NOMO-1 treated with DMSO at 0.1 percent for 48 hours (cell line): ENCODE data around the gene DNAJC3.
"Not testable (repeated sequence)": the region's sequence is repeated elsewhere in the genome, so short reads cannot be mapped to it uniquely, and the experiment has no call there.

Experiments used
- DNase-seq: peaks from one replicate; lab custom pipeline; 2025; ENCODE audit not compliant: unreplicated experiment; lab: John Stamatoyannopoulos, UW

The DNAJC3 gene

DNA sequence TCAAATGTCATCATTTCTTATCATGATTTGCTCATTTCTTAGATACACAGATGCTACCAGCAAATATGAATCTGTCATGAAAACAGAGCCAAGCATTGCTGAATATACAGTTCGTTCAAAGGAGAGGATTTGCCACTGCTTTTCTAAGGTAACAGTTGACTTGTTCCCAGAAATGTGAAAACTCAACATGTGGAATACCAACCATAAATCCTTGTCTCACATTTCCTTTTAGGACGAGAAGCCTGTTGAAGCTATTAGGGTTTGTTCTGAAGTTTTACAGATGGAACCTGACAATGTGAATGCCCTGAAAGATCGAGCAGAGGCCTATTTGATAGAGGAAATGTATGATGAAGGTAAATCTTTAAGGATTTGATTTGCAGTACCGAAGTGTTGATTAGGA, 86.7 kb downstream of the DNAJC3 start:
- no peak for DNase-seq

- DNase-seq: no peak
Measured at GRCh38 chr13:95771905-95772304, 95.0 kb downstream of the DNAJC3 start.

DNA sequence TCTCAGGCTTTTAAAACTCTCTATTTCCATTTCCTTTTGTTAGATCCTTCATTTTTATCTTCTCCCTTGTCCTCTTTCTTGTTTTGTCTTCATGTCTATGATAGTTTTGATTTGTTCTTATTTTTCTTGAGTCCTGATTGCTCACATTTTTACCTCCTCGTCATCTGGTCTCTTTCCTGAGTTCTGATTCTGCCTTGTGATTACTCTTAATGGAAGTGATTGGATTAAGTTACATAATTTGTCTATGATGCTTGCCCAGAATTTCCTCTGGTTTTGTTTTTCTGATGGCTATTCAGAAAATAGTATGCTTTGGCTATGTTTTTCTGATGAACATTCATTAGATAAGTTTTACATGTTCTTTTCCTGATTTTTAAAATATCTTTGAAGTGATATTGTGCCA, 102.6 kb downstream of the DNAJC3 start:
- no peak for DNase-seq

- DNase-seq: no peak
Measured at GRCh38 chr13:95781016-95781415, 104.1 kb downstream of the DNAJC3 start.

- DNase-seq: not testable (repeated sequence)
Measured at GRCh38 chr13:95781940-95782339, 105.0 kb downstream of the DNAJC3 start.

DNA sequence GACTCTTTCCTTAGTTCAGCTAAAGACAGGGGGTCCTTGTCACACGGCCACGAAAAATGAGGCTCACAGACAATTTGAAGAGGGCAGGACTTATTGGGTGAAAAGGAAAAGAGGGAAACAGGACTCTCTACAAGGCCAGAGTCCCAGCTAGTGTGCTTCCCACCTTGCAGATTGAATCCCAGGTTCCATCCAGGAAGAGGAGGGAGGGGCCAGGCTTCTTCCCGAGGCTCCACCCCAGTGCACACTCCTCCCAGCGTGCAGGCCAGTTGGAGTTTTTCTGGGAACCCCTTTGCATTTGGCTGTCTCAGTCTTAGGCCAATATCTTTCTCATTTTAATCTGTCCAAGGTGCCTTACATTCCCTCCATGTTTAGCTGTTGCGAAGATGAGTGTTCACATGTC, 106.8 kb downstream of the DNAJC3 start:
- no peak for DNase-seq

DNA sequence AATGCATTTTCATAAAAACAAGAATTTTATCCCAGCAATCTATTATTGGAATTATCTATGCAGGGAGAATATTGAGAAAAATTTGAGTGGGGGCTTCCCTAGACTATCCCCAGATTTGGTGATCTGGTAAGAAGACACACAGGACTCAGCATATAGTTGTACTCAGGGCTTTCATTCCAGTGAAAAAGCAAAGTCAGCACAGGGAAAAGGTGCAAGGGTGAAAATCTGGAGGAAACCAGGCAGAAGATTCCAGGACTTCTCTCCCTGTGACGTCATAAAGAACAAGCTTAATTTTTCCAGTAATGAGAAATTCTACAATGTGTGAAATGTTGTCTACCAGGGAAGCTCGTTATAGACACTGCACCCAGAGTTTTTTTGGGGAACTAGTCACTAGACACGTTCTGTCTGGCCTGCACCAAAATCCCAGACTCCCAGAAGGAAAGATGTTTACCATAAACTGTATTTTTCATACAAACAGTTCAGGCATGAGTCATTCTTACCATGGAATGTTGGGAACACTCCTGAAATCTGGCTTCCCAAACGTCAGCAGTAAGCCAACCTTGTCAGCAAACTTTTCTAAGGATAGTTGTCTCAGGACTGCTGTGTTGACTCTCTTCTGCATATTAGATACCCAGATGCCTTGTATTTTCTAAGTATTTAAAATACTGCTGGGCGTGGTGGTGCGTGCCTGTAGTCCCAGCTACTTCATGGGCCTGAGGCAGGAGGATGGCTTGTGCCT, 107.4 kb downstream of the DNAJC3 start:
- DNase-seq: no peak

DNA sequence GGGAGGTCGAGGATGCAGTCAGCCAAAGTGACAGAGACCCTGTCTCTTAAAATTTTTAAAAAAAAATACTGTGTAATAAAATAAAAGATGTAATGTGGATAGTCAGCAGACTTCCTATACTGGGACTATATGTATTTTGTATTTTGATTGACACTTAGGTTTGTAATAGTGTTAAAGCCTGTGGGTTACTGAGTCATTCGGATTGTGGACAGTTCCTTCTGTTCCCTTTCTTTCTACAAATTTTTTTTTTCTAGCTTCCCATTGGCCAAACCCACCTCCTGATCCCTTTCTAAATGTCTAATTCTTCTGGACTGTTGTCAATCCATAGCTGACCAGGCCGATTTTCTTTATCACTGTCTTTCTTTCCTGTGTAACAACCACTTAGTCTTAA, 108.0 kb downstream of the DNAJC3 start:
- DNase-seq: no peak

- DNase-seq: no peak
Measured at GRCh38 chr13:95787356-95788099, 110.6 kb downstream of the DNAJC3 start.

DNA sequence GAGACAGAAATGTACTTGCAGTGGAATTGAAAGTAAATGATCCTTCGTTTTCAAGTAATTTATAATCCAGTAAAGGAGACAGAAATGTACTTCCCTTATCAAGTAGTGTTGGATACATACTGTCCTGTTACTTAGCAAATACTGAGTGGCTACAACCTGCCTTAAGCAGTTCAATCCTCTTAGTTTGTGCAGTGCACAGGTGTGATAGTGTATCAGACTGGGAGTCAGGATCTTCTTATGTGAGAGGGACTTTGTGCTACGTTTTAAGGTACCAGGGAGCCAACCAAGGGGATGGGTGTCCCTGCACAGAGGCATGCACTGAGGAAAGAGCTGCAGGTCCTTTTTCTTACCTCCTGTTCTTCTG, 111.1 kb downstream of the DNAJC3 start:
- DNase-seq: no peak

DNA sequence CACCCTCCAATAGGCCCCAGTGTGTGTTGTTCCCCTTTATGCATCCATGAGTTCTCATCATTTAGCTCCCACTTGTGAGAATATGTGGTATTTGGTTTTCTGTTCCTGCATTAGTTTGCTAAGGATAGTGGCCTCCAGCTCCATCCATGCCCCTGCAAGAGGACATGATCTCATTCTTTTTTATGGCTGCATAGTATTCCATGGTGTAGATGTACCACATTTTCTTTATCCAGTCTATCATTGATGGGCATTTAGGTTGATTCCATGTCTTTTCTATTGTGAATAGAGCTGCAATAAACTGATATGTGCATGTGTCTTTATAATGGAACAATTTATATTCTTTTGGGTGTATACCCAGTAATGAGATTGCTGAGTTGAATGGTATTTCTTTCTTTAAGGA, 112.4 kb downstream of the DNAJC3 start:
- not testable (repeated sequence) for DNase-seq

DNA sequence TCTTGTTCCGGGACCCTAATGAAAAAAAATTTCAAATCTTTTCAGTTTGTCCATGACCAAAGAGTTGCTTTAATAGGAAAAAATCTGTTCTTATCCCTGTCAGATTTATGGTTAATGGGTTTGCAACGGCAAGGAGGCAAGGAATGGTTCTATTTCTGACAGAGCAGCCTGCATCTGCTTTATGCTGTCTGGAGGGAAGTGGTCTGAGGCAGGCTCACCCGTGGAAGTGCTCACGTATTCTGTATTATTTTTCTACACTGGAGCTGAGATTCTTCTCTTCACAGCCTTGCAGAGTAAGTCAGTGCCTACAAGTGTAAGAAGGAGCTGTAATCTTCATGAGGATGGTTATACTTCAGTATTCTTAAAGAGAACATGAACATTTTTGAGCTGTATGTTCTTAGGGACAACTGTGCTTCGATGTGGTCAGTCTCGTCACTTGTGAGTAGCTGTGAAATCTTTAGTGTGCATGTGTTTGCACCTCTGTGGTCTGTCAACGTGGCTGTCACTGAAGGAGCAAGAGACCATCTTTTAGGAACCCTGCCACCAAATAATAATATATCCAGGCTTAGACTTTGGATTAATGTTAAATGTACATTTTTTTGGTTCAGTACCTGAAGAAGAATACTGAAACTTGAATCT, 114.3 kb downstream of the DNAJC3 start:
- DNase-seq: no peak

DNA sequence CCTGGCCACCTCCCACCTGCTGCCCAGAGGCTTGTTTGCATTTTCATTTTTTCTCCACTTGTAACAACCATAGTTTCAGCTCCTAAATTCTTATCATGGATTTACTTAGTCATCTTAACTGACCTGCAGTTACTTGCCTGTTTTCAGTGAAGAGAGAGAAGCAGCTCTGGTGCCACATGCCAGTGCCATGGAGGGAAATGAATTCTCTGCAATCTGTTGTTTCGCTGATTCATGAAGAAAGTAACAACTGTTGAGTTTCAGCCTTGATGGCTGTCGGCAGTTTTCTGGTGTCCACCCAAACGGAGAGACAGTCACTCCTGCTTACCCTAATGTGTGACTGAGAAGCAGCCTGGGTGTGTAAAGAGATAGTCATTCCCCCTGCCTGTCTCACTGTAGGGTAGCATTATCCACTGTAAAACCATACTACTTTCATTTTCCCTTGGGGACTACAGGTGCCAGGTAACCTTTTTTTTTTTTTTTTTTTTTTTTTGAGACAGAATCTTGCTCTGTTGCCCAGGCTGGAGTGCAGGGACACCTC, 116.1 kb downstream of the DNAJC3 start:
- no peak for DNase-seq

DNA sequence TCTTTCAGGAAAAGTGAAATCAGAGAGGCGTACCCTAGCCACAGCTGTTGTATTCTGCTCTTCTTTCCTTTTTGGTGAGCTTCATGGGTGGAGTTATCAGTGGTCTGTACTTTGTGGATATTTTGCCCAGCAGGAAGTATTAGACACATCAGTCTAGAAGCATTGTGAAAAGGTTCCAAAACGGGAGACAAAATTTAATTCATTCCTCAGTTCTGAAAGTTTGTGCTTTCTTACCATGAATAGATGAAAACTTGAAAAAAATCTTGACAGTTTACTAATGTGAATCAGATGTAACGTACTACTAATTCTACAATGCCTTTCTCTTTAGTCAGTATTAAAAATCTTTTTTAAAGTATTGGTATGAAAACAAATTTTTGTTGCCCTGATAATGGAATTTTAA, 116.8 kb downstream of the DNAJC3 start:
- no peak for DNase-seq

DNA sequence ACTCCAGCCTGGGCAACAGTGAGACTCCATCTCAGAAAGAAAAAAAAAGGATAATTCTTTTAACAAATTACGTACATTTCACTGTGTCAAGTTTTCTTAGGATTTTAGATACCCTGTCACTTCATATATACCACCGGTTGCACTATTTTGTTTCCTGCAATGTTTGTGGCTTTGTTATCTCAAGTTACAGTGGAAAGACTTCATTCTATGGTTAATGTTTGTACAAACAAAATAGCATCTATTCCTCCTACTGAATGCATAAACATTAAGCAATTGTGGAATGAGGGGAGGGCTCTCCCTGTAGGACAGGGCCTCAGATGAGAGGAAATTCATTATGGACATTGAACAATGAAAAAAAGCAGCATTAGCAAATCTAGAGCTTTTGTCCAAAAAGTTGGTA, 120.1 kb downstream of the DNAJC3 start:
- DNase-seq: no peak

GRCh38 chr13:95800436-95800835, 123.5 kb downstream of the DNAJC3 start:
- DNase-seq: no peak

DNA sequence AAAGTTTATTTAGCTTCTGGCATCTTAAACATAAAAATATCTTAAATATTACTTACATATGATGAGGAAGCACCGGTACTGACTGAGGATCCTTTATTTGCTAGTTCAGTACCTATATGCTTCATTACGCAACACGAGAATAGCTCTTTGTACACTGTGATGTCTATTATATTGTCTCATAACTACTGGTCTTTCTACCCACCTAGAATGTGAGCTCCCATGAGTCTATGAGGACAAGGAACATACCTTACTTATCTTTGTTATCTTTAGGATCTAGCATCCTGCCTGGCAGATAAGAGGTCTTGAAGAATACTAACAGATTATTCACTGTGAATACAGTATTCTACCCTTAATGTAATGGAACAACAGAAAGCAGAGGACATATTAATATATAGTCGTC, 124.9 kb downstream of the DNAJC3 start:
- DNase-seq: no peak

DNA sequence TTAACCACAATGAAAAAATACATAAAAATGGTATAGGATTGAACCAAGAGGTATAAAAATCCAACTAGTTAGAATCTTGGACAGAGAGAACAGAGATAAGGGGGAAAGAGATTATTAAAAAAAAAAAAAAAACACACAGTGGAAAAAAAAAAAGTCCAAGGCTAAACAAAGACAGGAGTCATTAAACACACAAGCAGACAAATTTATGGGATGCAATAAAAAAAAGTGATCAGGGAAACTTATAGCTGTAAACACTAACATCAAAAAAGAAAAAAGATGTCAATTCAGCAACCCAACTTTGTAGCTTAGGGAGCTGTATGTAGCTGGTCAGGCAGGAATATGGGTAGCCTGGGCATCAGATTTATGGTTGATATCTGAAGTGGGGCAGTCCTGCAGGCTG, 129.0 kb downstream of the DNAJC3 start:
- DNase-seq: no peak

DNA sequence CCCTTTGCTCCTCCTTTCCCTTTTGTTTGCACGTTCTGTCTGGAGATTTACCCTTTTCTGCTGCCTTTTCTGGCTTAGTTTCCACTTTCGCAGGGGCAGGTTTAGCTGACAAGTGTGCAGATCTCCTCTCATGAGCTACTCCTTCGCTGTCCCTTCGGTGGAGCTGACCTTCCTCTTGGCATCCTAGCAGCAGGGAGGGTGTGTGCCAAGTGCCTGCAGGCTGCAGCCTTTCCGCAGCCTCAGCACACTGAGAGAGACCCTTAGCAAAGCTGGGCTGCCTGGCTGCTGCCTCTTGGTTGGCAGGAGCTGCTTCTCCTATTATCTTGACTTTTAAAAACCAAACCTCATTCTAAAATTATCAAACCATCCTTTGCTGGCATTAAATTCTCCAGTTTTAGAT, 132.5 kb downstream of the DNAJC3 start:
- no peak for DNase-seq

DNA sequence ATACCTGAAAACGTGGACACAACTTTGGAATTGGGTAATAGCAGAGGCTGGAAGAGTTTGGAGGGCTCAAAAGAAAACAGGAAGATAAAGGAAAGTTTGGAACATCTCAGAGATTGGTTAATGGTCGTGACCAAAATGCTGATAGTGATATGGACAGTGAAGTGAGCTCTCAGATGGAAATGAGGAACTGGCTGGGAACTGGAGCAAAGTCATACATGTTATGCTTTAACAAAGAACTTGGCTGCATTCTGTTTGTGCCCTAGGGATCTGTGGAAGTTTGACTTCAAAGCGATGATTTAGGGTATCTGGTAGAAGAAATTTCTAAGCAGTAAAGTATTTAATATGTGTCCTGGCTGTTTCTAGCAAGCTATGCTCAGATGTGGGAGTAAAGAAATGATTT, 136.2 kb downstream of the DNAJC3 start:
- no peak for DNase-seq

GRCh38 chr13:95814495-95814894, 137.6 kb downstream of the DNAJC3 start:
- no peak for DNase-seq

- DNase-seq: no peak
Measured at GRCh38 chr13:95822303-95822702, 145.4 kb downstream of the DNAJC3 start.
